Duodenal mucosa (tissue), 2 donors: ENCODE measurements around the gene USP48.

Source experiments
- H3K27ac ChIP-seq: one replicate; pipeline ENCODE4 v1.7.0; 2013; ENCODE audit warnings: low read depth, low read length
- H3K27me3 ChIP-seq, 2 donors: one replicate each; pipeline ENCODE4 v1.7.0; 2013; ENCODE audit warnings: low read length in 2 of 2, control low read depth in 1 of 2; ENCODE audit not compliant: insufficient read depth in 2 of 2, control insufficient read depth in 1 of 2
- H3K36me3 ChIP-seq, 2 donors: one replicate each; pipeline ENCODE4 v1.7.0; 2013; ENCODE audit warnings: low read length in 2 of 2, control low read depth in 1 of 2; ENCODE audit not compliant: insufficient read depth in 2 of 2, control insufficient read depth in 1 of 2
- H3K4me1 ChIP-seq, 2 donors: one replicate each; pipeline ENCODE4 v1.7.0; 2013; ENCODE audit warnings: low read length in 2 of 2, control low read depth in 1 of 2; ENCODE audit not compliant: insufficient read depth in 2 of 2, control insufficient read depth in 1 of 2
- H3K4me3 ChIP-seq, 2 donors: one replicate each; pipeline ENCODE4 v1.7.0; 2013; ENCODE audit warnings: low read length in 2 of 2, low read depth in 1 of 2
- H3K9ac ChIP-seq, 2 donors: one replicate each; pipeline ENCODE4 v1.7.0; 2013; ENCODE audit warnings: low read length in 2 of 2, low read depth in 1 of 2
- H3K9me3 ChIP-seq, 2 donors: one replicate each; pipeline ENCODE4 v1.7.0; 2013; ENCODE audit warnings: low read length in 2 of 2, control low read depth in 1 of 2; ENCODE audit not compliant: control insufficient read depth in 1 of 2

Gene USP48

GRCh38 chr1:21649315-21649714 is 133.6 kb downstream of the USP48 start:
- Histone ChIP-seq H3K27ac (no peak overlapping the region), H3K9ac (no peak overlapping the region), H3K27me3 (peaks cover 0 to 10% of the 10 kb centered on the region in 2 donors), H3K4me3 (no peak overlapping the region), H3K36me3 (no peaks in the 10 kb centered on the region), H3K9me3 (no peaks in the 10 kb centered on the region), H3K4me1 (peaks cover 21 to 32% of the 10 kb centered on the region in 2 donors)

GRCh38 chr1:21648791-21649190 is 134.2 kb downstream of the USP48 start:
- H3K9ac ChIP-seq = no peak overlapping the region
- H3K4me1 ChIP-seq = peaks cover 21 to 32% of the 10 kb centered on the region in 2 donors
- no peaks in the 10 kb centered on the region for H3K36me3 ChIP-seq
- peaks cover 0 to 12% of the 10 kb centered on the region in 2 donors for H3K27me3 ChIP-seq
- no peak overlapping the region for H3K27ac ChIP-seq
- no peak overlapping the region for H3K4me3 ChIP-seq
- no peaks in the 10 kb centered on the region for H3K9me3 ChIP-seq

GRCh38 chr1:21648352-21648730 is 134.6 kb downstream of the USP48 start:
- H3K9ac ChIP-seq = no peak overlapping the region
- H3K36me3 ChIP-seq = no peaks in the 10 kb centered on the region
- no peak overlapping the region for H3K27ac ChIP-seq
- H3K27me3 ChIP-seq = peaks cover 0 to 14% of the 10 kb centered on the region in 2 donors
- H3K4me1 ChIP-seq = peaks cover 21 to 32% of the 10 kb centered on the region in 2 donors
- no peaks in the 10 kb centered on the region for H3K9me3 ChIP-seq
- no peak overlapping the region for H3K4me3 ChIP-seq

DNA sequence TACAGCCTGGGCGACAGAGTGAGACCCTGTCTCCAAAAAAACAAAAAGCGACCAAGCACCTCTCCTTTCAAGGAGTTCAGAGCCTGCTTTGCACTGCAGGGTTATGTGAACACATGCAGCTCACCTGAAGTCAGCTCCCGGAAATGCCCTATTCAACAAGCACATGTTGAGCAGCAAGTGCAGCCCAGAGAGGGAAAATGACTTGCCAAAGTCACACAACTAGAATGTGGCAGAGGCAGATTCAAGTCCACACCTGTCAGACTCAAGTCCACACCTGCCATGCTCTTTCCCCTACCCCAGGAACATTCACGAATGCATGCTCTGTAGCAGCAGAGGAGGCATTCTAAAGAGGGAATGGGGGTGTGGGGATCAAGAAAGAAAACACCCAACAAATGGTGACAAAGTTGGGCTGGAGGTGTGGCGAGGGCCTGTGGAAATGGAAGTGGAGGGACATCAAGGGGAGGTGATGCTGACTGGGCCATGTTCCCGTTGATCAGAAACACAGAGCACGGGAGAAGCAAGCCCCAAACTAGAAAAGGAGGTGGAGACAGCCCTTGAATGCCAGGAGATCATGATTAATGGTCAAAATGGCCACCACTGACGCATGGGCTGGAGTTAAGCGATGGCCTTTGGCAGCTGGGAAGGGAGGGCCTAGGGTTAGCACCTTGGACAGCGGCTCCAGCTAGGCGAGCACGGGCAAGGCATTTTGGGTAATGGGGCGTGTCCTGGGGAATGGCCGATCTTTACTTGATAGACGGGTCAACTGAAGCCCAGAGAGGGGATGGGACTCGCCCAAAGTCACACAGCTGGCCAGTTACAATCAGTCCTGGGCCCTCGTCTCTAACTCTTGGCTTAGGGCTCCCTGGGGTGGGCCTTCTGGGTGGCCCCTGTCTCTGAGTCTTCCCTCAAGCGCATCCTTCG is 135.3 kb downstream of the USP48 start:
- peaks cover 0 to 14% of the 10 kb centered on the region in 2 donors for H3K27me3 ChIP-seq
- no peak overlapping the region for H3K27ac ChIP-seq
- peaks cover 15 to 25% of the 10 kb centered on the region in 2 donors for H3K4me1 ChIP-seq
- H3K9me3 ChIP-seq = no peaks in the 10 kb centered on the region
- no peak overlapping the region for H3K4me3 ChIP-seq
- no peaks in the 10 kb centered on the region for H3K36me3 ChIP-seq
- H3K9ac ChIP-seq = no peak overlapping the region

- Histone ChIP-seq H3K4me3 (no peak overlapping the region), H3K36me3 (no peaks in the 10 kb centered on the region), H3K9me3 (no peaks in the 10 kb centered on the region), H3K9ac (no peak overlapping the region), H3K27me3 (peaks cover 0 to 10% of the 10 kb centered on the region in 2 donors), H3K27ac (no peak overlapping the region), H3K4me1 (peaks cover 8 to 9% of the 10 kb centered on the region in 2 donors)
Measured at GRCh38 chr1:21645550-21645949, 137.4 kb downstream of the USP48 start.

DNA sequence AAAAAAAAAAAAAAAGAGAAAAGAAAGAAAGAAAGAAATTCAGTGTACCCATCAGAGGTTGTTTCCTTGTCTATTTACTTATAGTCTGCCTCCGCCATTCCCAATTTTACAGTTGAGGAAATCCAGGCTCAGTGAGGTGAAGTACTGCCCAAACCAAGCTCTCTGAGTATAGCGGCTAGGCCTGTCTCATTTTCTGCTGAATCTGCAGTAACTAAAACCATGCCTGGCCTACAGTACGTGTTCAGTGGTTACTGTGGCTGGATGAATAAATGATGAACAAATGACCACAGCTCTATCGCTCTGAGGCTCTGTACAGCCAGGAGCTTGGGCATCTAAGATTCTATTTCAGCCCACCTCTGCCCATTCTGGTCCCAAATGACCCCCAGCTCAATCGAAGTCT is 138.0 kb downstream of the USP48 start:
- no peaks in the 10 kb centered on the region for H3K9me3 ChIP-seq
- no peaks in the 10 kb centered on the region for H3K36me3 ChIP-seq
- no peak overlapping the region for H3K4me3 ChIP-seq
- H3K4me1 ChIP-seq = peaks cover 8 to 9% of the 10 kb centered on the region in 2 donors
- no peak overlapping the region for H3K27ac ChIP-seq
- no peak overlapping the region for H3K9ac ChIP-seq
- peaks cover 0 to 10% of the 10 kb centered on the region in 2 donors for H3K27me3 ChIP-seq

DNA sequence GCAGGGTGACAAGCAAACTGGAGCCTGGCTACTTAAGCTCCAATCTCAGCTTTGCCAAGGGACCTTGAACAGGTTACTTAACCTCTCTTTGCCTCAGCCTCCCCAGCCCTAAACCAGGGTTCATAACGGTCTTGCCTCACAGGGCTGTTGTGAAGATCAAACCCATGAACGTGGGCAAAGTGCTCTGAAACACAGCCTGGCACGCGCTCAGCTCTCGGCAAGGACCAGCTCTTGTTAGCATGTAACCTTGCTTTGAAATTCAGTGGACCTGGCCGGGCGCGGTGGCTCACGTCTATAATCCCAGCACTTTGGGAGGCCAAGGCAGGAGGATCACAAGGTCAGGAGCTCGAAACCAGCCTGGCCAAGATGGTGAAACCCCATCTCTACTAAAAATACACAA is 138.6 kb downstream of the USP48 start:
- Histone ChIP-seq H3K9ac (no peak overlapping the region), H3K9me3 (no peaks in the 10 kb centered on the region), H3K36me3 (no peaks in the 10 kb centered on the region), H3K4me1 (peaks cover 9 to 10% of the 10 kb centered on the region in 2 donors), H3K27ac (no peak overlapping the region), H3K27me3 (peaks cover 0 to 7% of the 10 kb centered on the region in 2 donors), H3K4me3 (no peak overlapping the region)

- H3K36me3 ChIP-seq = no peaks in the 10 kb centered on the region
- peaks cover 0 to 7% of the 10 kb centered on the region in 2 donors for H3K27me3 ChIP-seq
- H3K4me1 ChIP-seq = peaks cover 12 to 17% of the 10 kb centered on the region in 2 donors
- H3K27ac ChIP-seq = no peak overlapping the region
- H3K9me3 ChIP-seq = no peaks in the 10 kb centered on the region
- no peak overlapping the region for H3K9ac ChIP-seq
- no peak overlapping the region for H3K4me3 ChIP-seq
Measured at GRCh38 chr1:21643624-21644023, 139.3 kb downstream of the USP48 start.

GRCh38 chr1:21641967-21642739 is 140.8 kb downstream of the USP48 start:
- H3K27me3 ChIP-seq = peaks cover 0 to 4% of the 10 kb centered on the region in 2 donors
- H3K9me3 ChIP-seq = no peaks in the 10 kb centered on the region
- H3K9ac ChIP-seq = no peak overlapping the region
- peaks cover 10 to 13% of the 10 kb centered on the region in 2 donors for H3K4me1 ChIP-seq
- H3K27ac ChIP-seq = peak overlapping the region; percentile 50
- H3K36me3 ChIP-seq = no peaks in the 10 kb centered on the region
- H3K4me3 ChIP-seq = no peak overlapping the region

- H3K9me3 ChIP-seq = no peaks in the 10 kb centered on the region
- H3K36me3 ChIP-seq = no peaks in the 10 kb centered on the region
- peak overlapping the region; percentile 42 for H3K27ac ChIP-seq
- peaks cover 0 to 4% of the 10 kb centered on the region in 2 donors for H3K27me3 ChIP-seq
- H3K9ac ChIP-seq = no peak overlapping the region
- peaks cover 10 to 13% of the 10 kb centered on the region in 2 donors for H3K4me1 ChIP-seq
- no peak overlapping the region for H3K4me3 ChIP-seq
Measured at GRCh38 chr1:21641537-21641936, 141.4 kb downstream of the USP48 start.
